Right ventricle myocardium inferior (tissue), 1 donor: ENCODE measurements around the gene RAX2. TPM values are rescaled to one million over a fixed set of nuclear protein-coding genes. Genes with fewer than 3 reads are reported as not detected.
A peak's percentile ranks its signal among the peaks of the same experiment; 100 is the strongest.

Source experiments
- ATAC-seq: fragments of 200-7000 bp; cut with Tn5 transposase; one replicate; pipeline ENCODE4 v1.9.1; 2020; ENCODE audit warnings: mild to moderate bottlenecking, moderate library complexity
- DNase-seq: peaks from one replicate; pipeline ENCODE4 v3.0.0; 2021; ENCODE audit errors: missing footprints
- intact Hi-C: fragments of 100-400 bp; cut with DNase I; formaldehyde crosslinking; loops from one replicate; pipeline ENCODE4 v1.11.0; 2022
- total RNA-seq: library from RNA; stranded (reverse); fragmentation: NEBNext Ultra II Directional; extraction: Animal tissue kit (Norgen Biotek cat#: 25700); gene quantifications from one replicate; pipeline ENCODE4 v1.2.1, GENCODE V29; 2021
- donor health status: DM: no; HTN: yes; CAD: no; lungs with severe emphysema.

RAX2 gene
- total RNA-seq, 1 donor from 2014 or later, result not detected

GRCh38 chr19:3745363-3746045, 26.5 kb downstream of the RAX2 start:
- ATAC-seq (no peak), DNase-seq (no peak)
- intact Hi-C loops, result no loop called here

GRCh38 chr19:3743486-3743885, 28.5 kb downstream of the RAX2 start:
- ATAC-seq, result no peak
- DNase-seq, result no peak
- intact Hi-C loops, result no loop called here

GRCh38 chr19:3740431-3740830, 31.6 kb downstream of the RAX2 start:
- ATAC-seq, result no peak
- intact Hi-C loops, result no loop called here
- DNase-seq, result no peak

- ATAC-seq (no peak), DNase-seq (no peak)
- intact Hi-C loops, result no loop called here
Measured at GRCh38 chr19:3738477-3739220, 33.4 kb downstream of the RAX2 start.

DNA sequence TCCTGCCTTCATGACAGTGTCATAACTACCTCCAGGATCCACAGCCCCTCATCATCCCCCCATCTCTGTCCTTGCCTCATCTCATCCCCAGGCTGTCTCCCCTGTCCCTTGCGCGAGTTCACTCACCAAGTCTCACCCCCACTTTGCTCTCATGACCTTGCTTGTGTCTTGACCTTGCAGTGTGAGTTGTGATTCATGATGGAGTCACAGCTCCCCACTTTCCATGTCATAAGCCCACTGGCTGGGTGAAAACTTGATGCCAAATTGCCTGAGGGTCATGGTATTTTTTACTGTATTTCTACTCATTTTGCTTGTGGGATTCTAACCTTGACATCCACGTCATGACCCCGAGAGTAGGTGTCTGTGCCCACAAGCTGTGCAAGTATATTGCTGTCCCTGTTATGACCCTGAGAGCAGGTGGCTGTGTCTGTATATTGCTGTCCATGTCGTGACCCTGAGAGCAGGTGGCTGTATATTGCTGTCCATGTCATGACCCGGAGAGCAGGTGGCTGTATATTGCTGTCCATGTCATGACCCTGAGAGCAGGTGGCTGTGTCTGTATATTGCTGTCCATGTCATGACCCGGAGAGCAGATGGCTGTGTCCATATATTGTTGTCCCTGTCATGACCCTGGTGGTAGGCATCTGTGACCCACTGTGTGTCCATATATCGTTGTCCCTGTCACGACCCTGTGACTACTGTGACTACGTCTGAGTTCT, 34.4 kb downstream of the RAX2 start:
- DNase-seq (no peak), ATAC-seq (no peak)
- intact Hi-C loops, result no loop called here

GRCh38 chr19:3736106-3736724, 35.8 kb downstream of the RAX2 start:
- DNase-seq (no peak), ATAC-seq (no peak)
- intact Hi-C loops, result no loop called here

DNA sequence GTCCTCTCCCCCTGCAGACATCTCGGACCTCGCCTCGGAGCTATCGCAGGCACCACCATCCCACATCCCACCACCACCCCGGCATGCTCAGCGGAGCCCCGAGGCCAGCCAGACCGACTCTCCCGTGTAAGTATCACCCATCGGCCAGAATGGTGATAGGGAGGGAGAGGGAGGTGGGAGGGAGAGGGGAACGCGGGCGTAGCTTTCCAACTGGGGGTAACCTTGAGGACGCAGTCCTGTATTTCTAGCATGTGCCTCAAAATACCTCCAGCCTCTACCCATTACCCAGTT, 37.8 kb downstream of the RAX2 start:
- no peak for ATAC-seq
- no peak for DNase-seq
- intact Hi-C loops, result no loop called here

GRCh38 chr19:3733549-3734309, 38.3 kb downstream of the RAX2 start:
- intact Hi-C loops, result no loop called here
- no peak for DNase-seq
- ATAC-seq, result no peak

GRCh38 chr19:3732108-3732507, 39.9 kb downstream of the RAX2 start:
- no peak for DNase-seq
- ATAC-seq, result no peak
- intact Hi-C loops, result no loop called here

- ATAC-seq, result no peak
- intact Hi-C loops, result no loop called here
- DNase-seq, result no peak
Measured at GRCh38 chr19:3730457-3730958, 41.5 kb downstream of the RAX2 start.

GRCh38 chr19:3725640-3726310, 46.3 kb downstream of the RAX2 start:
- no peak for ATAC-seq
- intact Hi-C loops, result no loop called here
- DNase-seq, result no peak

- intact Hi-C loops, result no loop called here
- no peak for ATAC-seq
Measured at GRCh38 chr19:3725121-3725520, 46.9 kb downstream of the RAX2 start.

GRCh38 chr19:3723883-3724282, 48.1 kb downstream of the RAX2 start:
- DNase-seq (no peak), ATAC-seq (no peak)
- intact Hi-C loops, result no loop called here

More at GRCh38 chr19:3725121-3725520, 46.9 kb downstream of the RAX2 start:
- DNase-seq, result no peak

- intact Hi-C loops, result no loop called here
Measured at GRCh38 chr19:3723110-3723488, 48.9 kb downstream of the RAX2 start.

DNA sequence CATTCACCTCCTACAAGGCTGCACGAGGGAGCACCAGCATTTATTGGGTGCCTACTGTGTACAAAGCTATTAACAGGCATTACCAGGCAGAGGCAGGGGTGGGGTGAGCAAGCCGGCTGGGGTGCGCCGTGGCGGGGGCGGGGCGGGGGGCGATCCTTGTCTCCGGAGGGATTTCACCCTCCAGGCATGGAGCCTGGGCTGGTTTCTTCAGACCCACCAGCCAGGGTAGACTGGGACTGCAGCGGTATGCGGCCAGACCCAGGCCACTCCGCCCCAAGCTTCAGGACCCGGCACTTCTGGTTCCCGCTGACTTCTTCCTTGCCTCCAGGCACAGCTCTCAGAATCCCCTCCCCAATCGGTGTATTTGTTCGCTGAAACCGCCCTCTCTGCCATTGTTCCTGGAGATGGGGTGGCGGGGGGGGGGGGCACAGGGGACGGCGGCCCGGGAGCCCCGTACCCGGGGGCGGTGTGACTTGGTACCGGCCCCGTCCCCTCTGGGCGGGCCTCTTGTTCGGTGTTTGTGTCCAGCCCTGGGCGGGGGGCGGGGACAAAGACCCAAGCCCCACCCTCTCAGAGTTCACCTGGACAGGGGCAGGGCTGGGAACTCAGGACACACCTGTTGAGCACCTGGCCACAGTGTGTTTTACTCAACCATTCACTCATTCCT, 49.5 kb downstream of the RAX2 start:
- ATAC-seq (no peak), DNase-seq (no peak)
- intact Hi-C loops, result no loop called here

More at GRCh38 chr19:3723110-3723488, 48.9 kb downstream of the RAX2 start:
- DNase-seq (no peak), ATAC-seq (no peak)

GRCh38 chr19:3721887-3722442, 50.1 kb downstream of the RAX2 start:
- no peak for ATAC-seq
- intact Hi-C loops, result no loop called here
- DNase-seq, result no peak

- ATAC-seq (peak; percentile 57), DNase-seq (peak; percentile 83)
- intact Hi-C loops, result no loop called here
Measured at GRCh38 chr19:3721131-3721886, 50.7 kb downstream of the RAX2 start.
